Tibial artery (tissue), 4 donors: ENCODE results near the gene TPM4.
"Not testable (repeated sequence)": the region's sequence is repeated elsewhere in the genome, so short reads cannot be mapped to it uniquely, and the experiment has no call there.

Source experiments
- DNase-seq, 2 donors: peaks; one replicate each; pipeline ENCODE4 v3.0.0-alpha.2; 2019
- H3K27ac ChIP-seq, 2 donors: fragments of 200-600 bp; sonication (generic) in 1 of 2; 1 replicate in 1 of 2; 2 replicates in 1 of 2; pipeline ENCODE4 v1.5.1; 2018 to 2019; ENCODE audit warnings: mild to moderate bottlenecking in 1 of 2
- H3K27me3 ChIP-seq, 2 donors: fragments of 200-600 bp; sonication (generic) in 1 of 2; one replicate each; pipeline versions ENCODE4 v1.5.1 to v1.6.0; 2016 to 2019
- H3K36me3 ChIP-seq, 3 donors: fragments of 200-600 bp; sonication (generic) in 2 of 3; one replicate each; pipeline ENCODE4 v1.5.1; 2016 to 2019; ENCODE audit warnings: mild to moderate bottlenecking in 2 of 3
- H3K4me1 ChIP-seq, 4 donors: fragments of 200-600 bp; sonication (generic) in 2 of 4; 1 replicate in 3 of 4; 2 replicates in 1 of 4; pipeline ENCODE4 v1.5.1; 2016 to 2019
- H3K4me3 ChIP-seq, 2 donors: fragments of 200-600 bp; sonication (generic) in 1 of 2; 1 replicate in 1 of 2; 2 replicates in 1 of 2; pipeline ENCODE4 v1.5.1; 2018 to 2019; ENCODE audit warnings: mild to moderate bottlenecking in 2 of 2
- H3K9me3 ChIP-seq, 3 donors: fragments of 200-600 bp; sonication (generic) in 1 of 3; one replicate each; pipeline ENCODE4 v1.5.1; 2016 to 2019
- intact Hi-C: fragments of 100-400 bp; cut with DNase I; formaldehyde crosslinking; loops from one replicate; pipeline ENCODE4 v1.15.0; 2023; ENCODE audit warnings: low total_unique reads
- TF ChIP-seq, protein P1 (sequence below), 2 experiments: fragments of 200-600 bp in 1 of 2; fragments of 450-650 bp in 1 of 2; IDR thresholded peaks; one replicate each; pipeline ENCODE4 v1.5.1; 2017 to 2019; ENCODE audit warnings: antibody characterized with exemption in 2 of 2, mild to moderate bottlenecking in 1 of 2, moderate library complexity in 1 of 2

Gene TPM4

GRCh38 chr19:16077984-16078758, 1.9 kb downstream of the TPM4 start:
- peak; percentile 55 to 70 for DNase-seq
- peak overlapping the region; percentile 97 for H3K4me3 ChIP-seq
- peaks cover 23 to 47% (median 36%) of the 10 kb centered on the region in 3 donors for H3K36me3 ChIP-seq
- intact Hi-C loops, result no loop called here
- H3K27me3 ChIP-seq, result no peaks in the 10 kb centered on the region
- peaks cover 0 to 77% (median 52%) of the 10 kb centered on the region in 4 donors for H3K4me1 ChIP-seq
- no peaks in the 10 kb centered on the region for H3K9me3 ChIP-seq
- TF ChIP-seq, protein P1, sequence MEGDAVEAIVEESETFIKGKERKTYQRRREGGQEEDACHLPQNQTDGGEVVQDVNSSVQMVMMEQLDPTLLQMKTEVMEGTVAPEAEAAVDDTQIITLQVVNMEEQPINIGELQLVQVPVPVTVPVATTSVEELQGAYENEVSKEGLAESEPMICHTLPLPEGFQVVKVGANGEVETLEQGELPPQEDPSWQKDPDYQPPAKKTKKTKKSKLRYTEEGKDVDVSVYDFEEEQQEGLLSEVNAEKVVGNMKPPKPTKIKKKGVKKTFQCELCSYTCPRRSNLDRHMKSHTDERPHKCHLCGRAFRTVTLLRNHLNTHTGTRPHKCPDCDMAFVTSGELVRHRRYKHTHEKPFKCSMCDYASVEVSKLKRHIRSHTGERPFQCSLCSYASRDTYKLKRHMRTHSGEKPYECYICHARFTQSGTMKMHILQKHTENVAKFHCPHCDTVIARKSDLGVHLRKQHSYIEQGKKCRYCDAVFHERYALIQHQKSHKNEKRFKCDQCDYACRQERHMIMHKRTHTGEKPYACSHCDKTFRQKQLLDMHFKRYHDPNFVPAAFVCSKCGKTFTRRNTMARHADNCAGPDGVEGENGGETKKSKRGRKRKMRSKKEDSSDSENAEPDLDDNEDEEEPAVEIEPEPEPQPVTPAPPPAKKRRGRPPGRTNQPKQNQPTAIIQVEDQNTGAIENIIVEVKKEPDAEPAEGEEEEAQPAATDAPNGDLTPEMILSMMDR (IDR thresholded peaks at IDR 0.05), result no peak
- peak overlapping the region; percentile 99 to 100 for H3K27ac ChIP-seq

DNA sequence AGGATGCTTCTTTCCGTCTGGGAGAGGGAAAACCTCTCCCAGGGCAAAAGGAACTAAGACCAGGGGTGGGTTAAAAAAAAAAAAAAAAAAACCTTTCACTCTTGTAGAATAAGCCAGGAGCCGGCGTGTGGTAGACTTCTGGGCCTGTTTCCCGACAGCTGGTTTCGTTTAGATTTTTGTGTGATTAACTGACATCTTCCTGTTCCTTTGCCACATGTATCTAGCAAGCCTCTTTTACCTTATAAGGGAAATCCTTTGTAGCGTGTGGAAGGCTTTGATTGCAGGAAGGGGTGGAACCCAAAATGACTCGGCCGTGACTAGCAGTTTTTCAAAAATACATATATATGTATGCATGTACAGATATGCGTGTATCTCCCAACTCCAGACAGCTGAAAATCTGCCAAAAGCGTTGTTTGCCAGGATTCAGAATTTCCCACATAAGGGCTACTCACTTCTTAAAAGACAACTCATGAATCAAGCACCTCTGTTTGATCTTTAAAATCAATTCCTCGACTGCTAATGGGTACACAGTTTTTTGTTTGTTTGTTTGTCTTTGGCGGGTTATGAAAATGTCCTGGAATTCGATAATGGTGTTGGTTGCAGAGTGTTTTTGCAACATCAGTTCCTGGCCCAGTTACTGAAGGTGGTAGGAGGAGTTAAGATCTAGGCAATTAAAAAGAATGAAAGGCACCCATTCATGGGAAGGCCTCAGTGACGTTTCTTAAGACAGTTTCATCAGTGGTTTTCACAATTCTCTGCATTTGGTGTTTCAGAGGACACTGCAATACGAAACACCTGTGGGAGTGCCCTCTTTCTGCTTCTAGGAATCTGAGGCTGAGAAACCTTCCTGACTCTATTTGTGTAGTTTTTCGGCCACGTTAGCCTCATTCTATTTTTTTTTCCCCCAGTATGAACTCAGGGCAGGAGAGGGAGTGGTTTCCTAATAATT, 2.7 kb downstream of the TPM4 start:
- Histone ChIP-seq H3K27ac (peak overlapping the region; percentile 99 to 100), H3K4me1 (peaks cover 0 to 79% (median 53%) of the 10 kb centered on the region in 4 donors), H3K27me3 (no peaks in the 10 kb centered on the region), H3K36me3 (peaks cover 31 to 55% (median 36%) of the 10 kb centered on the region in 3 donors), H3K9me3 (no peaks in the 10 kb centered on the region), H3K4me3 (peak overlapping the region; percentile 97)
- intact Hi-C loops, result no loop called here
- TF ChIP-seq, protein P1 (IDR thresholded peaks at IDR 0.05), result no peak
- DNase-seq, result peak; percentile 87 to 90

GRCh38 chr19:16084067-16084685, 7.9 kb downstream of the TPM4 start:
- H3K4me3 ChIP-seq, result no peak overlapping the region
- H3K27ac ChIP-seq, result peak overlapping the region; percentile 5 to 100

DNA sequence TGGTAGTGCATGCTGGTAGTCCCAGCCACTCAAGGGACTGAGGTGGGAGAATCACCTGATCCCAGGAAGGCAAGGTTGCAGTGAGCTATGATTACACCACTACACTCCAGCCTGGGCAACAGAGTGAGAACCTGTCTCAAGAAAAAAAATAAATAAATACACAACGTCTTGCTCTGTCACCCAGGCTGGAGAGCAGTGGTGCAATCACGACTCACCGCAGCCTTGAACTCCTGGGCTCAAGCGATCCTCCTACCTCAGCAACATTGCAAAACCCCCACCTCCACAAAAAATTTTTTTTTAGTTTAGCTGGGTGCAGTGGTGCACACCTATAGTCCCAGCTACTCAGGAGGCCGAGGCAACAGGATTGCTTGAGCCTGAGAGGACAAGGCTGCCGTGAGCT, 8.8 kb downstream of the TPM4 start:
- H3K36me3 ChIP-seq, result peaks cover 92 to 100% (median 92%) of the 10 kb centered on the region in 3 donors
- no peak overlapping the region for H3K4me3 ChIP-seq
- H3K27me3 ChIP-seq, result no peaks in the 10 kb centered on the region
- TF ChIP-seq, protein P1 (IDR thresholded peaks at IDR 0.05), result no peak
- peaks cover 0 to 86% (median 51%) of the 10 kb centered on the region in 4 donors for H3K4me1 ChIP-seq
- intact Hi-C loops, result no loop called here
- no peak for DNase-seq
- peak overlapping the region; percentile 5 to 100 for H3K27ac ChIP-seq
- no peaks in the 10 kb centered on the region for H3K9me3 ChIP-seq

More at GRCh38 chr19:16084067-16084685, 7.9 kb downstream of the TPM4 start:
- H3K36me3 ChIP-seq, result peaks cover 82 to 92% (median 83%) of the 10 kb centered on the region in 3 donors
- H3K4me1 ChIP-seq, result peaks cover 0 to 95% (median 54%) of the 10 kb centered on the region in 4 donors
- TF ChIP-seq, protein P1 (IDR thresholded peaks at IDR 0.05), result no peak
- DNase-seq, result no peak
- intact Hi-C loops, result no loop called here
- H3K9me3 ChIP-seq, result no peaks in the 10 kb centered on the region
- H3K27me3 ChIP-seq, result no peaks in the 10 kb centered on the region

DNA sequence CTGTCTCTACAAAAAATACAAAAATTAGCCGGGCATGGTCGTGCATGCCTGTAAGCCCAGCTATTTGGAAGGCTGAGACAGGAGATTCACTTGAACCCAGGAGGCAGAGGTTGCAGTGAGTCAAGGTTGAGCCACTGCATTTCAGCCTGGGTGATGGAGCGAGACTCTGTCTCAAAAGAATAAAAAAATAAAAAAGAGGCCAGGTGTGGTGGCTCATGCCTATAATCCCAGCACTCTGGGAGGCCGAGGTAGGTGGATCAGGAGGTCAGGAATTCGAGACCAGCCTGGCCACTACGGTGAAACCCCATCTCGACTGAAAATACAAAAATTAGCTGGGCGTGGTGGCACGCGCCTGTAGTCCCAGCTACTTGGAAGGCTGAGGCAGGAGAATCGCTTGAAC, 11.1 kb downstream of the TPM4 start:
- H3K27ac ChIP-seq, result peak overlapping the region; percentile 32 to 38
- DNase-seq, H3K4me3 ChIP-seq, H3K27me3 ChIP-seq, H3K9me3 ChIP-seq, intact Hi-C loops: not testable (repeated sequence)
- H3K36me3 ChIP-seq, result peaks cover 99 to 100% (median 100%) of the 10 kb centered on the region in 3 donors
- H3K4me1 ChIP-seq, result peaks cover 0 to 63% (median 32%) of the 10 kb centered on the region in 4 donors
